ENCODE data around the gene TOR4A.
A peak's percentile ranks its signal among the peaks of the same experiment; 100 is the strongest.
"Not testable (repeated sequence)": the region's sequence is repeated elsewhere in the genome, so short reads cannot be mapped to it uniquely, and the experiment has no call there.

The TOR4A gene

DNA sequence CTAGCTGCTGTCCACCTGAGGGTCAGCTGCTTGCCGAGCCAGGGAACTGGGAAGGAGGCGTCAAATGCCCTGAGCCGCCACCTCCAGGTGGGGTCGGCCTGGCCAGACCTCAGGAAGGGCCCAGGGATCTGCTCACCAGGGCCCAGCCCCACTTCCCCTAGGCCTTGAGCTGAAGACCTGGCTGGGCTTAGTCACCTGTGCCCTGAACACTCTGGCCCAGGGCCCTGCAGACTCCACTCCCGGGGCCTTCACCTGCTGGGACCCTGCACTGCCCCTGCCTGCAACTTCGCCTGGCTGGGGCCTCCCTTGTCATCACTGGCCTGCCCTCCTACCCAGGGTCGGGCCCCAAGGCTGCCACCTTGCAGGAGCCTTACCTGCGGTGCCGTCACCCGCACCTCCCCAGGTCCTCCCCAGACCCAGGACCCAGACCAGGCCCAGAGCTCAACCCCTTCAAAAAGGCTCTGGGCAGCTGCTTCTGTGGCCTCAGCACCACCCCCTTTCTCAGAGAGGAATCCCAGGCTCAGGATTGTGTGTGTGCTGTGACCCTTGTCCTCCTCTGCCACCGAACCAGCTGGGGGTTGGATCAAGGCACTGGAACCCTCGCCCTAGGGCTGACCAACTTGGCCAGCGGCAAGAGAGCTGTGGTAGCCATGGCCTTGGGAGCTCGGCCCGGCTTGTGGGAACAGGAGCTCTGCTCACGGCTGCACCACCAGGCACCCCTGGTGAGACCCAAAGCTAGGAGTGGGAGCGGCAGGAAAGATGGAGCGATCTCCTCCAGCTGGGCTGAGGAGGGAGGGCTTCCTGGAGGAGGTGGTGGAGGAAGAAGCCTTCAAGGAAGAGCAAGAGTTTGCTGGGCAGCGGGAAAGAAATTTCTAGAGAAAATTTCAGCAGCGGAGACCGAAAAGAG is 23.6 kb upstream of the TOR4A start:
- DNase-seq = no peak

DNA sequence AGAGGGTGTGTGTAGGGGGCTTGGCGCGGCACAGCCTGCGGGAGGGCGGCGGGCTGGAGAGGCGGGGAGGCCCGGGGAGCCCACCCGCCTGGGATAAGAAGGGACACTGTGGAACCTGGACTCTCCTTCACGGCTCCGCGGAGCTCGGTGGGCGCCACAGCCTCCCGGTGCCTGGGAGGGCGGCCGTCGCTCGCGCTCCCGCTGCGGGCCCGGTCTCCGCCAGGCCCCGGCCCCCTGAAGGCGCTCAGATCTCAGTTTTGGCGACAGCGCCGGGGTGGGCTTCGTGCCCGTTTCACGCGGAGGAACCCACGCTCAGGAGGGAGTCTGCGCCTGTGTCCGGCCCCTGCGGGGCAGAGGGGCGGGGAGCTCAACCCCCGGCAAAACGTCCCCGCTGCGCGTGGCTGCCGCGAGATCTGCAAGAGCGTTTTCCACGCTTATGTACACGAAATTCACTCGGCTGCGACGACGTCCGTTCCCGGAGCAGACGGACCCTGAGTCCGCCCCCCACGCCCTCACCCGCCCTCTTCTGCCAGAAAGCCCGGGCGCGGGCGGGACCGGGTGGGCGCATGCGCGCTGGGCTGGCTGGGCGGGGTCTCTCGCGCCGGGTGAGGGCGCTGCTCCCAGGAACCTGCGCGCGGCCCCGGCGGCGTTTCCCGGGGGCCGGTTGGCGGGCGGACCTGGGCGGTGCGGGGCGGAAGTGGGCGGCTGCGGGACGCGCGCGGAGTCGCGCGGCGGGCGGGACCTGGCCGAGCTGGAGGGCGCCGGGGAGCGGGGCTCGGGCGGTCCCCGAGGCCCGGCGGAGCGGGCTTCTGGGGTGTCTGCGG is 22.7 kb upstream of the TOR4A start, which contains the start of gene NELFB:
TSS of gene NELFB (plus strand) at position 704 of the 824 bp plus-strand sequence.
- DNase-seq = peak; percentile 76 to 79

DNA sequence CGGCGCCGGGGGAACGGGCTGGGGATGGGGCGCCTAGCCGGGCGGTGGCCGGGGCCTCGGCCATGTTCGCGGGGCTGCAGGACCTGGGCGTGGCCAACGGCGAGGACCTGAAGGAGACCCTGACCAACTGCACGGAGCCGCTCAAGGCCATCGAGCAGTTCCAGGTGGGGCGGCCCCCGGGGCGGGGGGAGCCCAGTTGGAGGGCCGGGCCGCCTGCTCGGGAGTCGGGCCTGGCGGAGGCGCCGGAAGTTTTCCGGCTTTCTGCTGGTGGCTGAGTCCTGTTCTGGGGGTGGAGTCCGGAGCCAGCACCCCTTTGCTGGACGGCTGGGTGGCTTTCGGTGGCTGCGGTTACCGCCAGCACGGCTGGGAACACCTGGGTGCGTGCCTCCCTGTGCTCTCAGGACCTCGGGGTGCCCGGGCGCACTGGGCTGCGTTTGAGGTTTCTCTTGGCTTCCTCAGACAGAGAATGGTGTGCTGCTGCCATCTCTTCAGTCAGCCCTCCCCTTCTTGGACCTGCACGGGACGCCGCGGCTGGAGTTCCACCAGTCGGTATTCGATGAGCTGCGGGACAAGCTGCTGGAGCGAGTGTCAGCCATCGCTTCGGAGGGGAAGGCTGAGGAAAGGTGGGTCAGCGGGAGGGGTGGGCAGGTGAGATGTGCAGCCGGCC is 21.9 kb upstream of the TOR4A start:
- DNase-seq = peak in 1 of 2 experiments; percentile 54

DNA sequence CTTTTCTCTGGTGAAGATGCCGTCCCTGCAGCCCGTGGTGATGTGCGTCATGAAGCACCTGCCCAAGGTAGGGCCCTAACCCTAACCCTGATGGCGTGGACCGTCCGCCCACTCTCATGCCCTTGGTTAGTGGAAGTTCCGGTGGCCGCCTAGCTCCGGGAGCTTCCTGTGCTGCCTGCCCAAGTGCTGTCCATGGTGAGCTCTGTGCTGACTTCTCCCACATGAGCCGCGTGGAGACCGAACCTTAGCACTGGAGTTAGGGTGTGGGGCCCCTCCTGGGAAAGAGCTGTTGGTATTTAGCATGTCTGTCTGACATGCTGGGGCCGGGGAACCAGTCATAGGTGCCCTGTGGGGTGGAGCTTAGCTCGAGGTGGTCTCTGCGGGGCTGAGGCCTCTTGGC is 21.2 kb upstream of the TOR4A start:
- DNase-seq = no peak

DNA sequence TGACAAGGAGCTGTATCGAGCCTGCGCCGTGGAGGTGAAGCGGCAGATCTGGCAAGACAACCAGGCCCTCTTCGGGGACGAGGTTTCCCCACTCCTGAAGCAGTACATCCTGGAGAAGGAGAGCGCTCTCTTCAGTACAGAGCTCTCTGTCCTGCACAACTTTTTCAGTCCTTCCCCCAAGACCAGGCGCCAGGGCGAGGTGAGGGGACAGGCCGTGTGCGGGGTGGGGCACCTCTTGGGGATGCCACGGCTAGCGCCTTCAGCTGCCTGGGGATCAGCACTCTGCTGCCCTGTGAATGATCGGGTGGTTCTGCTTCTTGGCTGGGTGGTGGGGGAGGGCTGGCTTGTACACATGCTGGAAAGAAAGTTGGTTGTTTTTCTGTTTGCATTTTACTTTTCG is 20.7 kb upstream of the TOR4A start:
- no peak for DNase-seq

DNA sequence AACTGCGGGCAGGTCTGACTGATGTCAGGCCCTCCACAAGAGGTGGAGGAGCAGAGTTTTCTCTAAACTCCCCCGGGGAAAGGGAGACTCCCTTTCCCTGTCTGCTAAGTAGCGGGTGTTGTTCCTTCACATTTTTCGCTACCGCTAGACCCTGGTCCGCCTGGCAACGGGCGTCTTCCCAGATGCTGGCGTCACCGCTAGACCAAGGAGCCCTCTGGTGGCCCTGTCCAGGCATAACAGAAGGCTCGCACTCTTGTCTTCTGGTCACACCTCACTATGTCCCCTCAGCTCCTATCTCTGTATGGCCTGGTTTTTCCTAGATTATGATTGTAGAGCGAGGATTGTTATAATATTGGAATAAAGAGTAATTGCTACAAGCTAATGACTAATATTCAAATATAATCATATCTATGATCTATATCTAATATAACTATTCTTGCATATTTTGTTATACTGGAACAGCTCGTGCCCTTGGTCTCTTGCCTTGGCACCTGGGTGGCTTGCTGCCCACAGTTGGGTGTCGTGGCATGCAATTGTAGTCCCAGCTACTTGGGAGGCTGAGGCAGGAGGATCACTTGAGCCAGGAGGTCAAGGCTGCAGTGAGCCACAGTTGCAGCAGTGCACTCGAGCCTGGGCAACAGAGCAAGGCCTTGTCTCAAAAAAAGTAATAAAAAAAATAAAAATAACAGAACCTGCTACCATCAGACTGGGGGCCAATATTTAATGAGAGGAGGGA is 15.2 kb upstream of the TOR4A start:
- not testable (repeated sequence) for DNase-seq

DNA sequence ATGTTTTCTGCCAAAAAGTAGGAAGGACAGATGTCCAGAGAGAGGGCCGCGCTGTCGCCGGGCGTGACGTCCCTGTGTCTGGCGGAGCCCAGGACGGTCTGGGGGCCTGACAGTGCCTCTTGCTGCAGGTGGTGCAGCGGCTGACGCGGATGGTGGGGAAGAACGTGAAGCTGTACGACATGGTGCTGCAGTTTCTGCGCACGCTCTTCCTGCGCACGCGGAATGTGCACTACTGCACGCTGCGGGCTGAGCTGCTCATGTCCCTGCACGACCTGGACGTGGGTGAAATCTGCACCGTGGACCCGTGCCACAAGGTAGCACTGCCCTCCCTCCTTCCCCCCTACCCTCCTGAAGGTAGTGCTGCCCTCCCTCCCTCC is 14.6 kb upstream of the TOR4A start:
- no peak for DNase-seq

DNA sequence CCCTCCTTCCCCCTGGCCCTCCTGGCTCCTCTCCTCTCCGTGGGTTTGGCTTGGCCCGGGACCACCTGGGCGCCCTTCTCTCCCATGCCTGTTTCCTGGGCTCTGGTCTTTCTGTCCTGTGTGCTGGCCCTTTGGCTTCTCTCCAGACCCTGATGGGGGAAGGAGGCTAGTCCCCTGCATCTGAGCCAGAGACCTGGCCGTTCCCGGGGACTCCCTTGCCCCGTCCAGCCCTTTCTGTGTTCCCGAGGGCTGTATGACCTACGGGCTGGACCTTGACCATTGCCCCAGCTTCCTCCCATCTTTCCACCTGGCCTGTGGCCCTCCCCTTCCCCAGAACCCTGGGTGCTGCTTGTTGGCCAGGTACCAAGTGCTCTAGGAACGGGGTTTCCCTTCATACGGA is 14.0 kb upstream of the TOR4A start:
- no peak for DNase-seq

DNA sequence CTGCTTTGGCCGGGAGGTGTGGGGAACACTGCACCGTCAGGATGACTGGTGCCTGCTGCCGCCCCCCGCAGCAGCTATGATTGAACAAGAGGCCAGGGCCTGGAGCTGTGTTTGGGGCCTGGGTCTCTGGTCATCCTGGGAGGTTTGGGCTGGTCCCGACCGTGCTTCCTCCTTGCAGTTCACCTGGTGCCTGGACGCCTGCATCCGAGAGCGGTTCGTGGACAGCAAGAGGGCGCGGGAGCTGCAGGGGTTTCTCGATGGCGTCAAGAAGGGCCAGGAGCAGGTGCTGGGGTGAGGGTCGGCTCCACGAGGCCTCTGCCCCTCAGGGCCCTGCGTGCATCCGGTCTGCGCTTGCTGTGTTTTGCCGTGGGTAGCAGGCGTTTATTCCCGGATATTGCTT is 13.5 kb upstream of the TOR4A start:
- DNase-seq = no peak

DNA sequence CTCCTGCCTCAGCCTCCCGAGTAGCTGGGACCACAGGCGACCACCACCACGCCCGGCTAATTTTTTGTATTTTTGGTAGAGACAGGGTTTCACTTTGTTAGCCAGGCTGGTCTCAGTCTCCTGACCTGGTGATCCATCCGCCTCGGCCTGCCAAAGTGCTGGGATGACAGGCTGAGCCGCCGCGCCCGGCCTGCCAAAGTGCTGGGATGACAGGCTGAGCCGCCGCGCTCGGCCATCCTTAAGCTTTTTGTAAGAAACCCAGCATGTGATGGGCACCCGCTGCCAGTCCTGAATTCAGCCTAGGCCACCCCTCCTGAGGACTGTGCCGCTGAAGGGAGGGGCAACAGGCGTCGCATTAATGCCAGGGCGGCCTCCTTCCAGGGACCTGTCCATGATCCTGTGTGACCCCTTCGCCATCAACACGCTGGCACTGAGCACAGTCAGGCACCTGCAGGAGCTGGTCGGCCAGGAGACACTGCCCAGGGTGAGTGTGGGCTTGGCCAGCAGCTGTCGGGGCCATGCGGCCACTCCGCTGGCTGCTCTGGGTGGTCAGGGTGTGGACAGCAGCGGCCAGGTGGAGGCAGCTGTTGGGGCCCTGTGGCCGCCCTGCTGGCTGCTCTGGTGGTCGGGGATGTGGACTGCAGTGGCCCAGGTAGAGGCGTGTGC is 11.9 kb upstream of the TOR4A start:
- DNase-seq = no peak

DNA sequence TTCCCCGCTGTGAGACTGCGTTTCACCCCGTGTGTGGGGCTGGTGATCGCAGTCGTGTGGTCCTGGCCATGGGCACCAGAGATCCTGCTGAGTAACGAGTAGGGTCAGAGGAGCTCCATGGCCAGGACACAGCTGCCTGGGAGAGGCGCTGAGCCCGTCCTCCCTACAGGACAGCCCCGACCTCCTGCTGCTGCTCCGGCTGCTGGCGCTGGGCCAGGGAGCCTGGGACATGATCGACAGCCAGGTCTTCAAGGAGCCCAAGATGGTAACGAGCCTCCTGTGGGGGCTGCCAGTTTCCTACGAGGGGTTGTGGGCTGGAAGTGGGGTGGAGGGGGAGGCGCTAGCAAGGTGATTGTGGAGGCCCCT is 11.4 kb upstream of the TOR4A start:
- no peak for DNase-seq

DNA sequence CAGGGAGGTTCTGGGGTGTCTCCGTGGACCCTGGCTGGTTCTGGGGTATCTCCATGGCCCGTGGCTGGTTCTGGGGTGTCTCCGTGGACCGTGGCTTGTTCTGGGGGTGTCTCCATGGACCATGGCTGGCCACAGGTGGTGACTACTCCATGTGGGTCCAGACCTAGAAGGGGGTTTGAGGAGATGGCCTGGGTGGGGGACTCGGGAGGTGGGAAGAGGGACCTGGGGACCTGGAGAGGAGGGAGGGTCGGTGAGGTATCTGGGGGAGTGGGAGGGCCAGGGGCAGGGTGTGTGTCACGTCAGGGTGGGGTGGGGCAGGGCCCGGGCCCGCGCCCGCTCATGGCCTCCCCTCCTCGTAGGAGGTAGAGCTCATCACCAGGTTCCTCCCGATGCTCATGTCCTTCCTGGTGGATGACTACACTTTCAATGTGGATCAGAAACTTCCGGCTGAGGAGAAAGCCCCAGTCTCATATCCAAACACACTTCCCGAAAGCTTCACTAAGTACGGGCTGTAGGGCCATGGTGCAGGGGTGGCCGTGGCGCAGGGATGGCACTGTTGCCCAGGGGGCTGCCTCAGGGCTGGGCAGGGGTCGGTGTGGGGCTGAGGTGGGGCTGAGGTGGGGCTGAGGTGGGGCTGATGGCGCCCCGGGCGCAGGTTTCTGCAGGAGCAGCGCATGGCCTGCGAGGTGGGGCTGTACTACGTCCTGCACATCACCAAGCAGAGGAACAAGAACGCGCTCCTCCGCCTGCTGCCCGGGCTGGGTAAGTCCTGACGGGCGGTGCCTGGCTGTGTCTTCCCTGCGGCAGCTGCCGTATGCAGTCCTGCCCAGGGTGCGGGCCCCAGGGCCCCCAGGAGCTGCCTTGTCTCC is 10.7 kb upstream of the TOR4A start:
- DNase-seq = no peak

DNA sequence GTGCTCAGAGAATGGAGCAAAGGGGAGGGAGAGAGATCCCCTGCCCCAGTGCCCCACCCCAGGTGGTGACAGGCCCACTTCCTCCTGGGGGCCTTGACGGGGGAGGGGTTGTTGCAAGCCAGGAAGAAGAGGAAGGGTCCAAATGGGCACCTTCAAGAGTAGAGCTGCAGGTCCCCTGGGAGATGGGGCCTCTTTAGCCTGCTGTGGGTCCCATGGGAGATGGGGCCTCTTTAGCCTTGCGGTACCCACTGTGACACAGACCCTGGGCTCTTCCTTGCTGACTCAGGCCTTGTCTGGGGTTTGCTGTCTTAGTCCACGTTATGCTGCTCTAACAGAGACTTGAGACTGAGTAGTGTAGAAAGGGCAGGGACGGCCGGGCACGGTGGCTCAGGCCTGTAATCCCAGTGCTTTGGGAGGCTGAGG is 9.6 kb upstream of the TOR4A start:
- no peak for DNase-seq

DNA sequence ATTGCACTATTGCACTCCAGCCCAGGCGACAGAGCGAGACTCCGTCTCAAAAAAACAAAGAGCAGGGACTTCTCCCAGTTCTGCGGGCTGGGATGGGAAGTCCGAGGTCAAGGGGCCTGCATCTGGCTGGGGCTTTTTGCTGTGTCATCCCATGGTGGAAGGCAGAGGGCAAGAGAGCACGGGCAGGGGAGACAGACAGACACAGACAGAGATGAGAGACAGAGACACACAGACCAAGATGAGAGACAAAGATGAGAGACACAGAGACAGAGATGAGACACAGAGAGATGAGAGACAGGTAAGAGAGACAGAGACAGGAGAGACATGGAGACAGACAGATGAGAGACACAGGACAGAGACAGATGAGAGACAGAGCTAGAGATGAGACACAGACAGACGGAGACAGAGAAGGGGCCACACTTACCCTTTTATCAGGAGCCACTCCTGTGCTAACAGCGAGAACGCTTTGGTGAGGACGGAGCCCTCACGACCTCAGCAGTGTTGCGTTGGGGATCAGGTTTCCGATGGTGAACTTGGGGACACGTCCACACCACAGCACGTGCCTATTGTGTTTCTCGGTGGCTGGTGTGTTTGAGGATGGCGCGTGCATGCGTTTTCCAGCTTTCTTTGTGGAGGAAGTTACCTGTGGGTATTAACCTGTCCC is 8.9 kb upstream of the TOR4A start:
- DNase-seq = no peak

DNA sequence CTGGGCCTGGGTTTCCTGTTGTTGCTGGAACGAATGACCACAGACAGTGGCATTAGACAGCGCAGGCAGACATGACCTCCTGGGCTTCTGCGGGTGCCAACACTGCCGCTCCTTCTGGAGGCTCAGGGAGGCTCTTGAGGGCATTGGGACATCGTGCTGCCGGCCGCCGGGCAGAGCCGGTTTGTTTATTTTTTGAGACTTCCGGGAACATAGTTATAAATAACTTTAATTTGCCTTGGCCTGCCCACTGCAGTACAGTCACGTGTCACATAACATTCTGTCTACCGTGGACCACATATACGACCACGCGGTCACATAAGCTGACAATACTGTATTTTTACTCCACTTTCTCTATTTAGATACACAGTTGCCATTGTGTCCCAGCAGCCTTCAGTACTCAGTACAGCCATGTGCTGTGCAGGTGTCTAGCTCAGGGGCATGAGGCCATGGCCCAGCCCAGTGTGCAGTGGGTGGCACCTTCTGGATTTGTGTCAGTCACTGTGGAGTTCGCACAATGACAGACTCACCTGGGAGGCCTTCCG is 8.2 kb upstream of the TOR4A start:
- DNase-seq = peak in 1 of 2 experiments; percentile 64

DNA sequence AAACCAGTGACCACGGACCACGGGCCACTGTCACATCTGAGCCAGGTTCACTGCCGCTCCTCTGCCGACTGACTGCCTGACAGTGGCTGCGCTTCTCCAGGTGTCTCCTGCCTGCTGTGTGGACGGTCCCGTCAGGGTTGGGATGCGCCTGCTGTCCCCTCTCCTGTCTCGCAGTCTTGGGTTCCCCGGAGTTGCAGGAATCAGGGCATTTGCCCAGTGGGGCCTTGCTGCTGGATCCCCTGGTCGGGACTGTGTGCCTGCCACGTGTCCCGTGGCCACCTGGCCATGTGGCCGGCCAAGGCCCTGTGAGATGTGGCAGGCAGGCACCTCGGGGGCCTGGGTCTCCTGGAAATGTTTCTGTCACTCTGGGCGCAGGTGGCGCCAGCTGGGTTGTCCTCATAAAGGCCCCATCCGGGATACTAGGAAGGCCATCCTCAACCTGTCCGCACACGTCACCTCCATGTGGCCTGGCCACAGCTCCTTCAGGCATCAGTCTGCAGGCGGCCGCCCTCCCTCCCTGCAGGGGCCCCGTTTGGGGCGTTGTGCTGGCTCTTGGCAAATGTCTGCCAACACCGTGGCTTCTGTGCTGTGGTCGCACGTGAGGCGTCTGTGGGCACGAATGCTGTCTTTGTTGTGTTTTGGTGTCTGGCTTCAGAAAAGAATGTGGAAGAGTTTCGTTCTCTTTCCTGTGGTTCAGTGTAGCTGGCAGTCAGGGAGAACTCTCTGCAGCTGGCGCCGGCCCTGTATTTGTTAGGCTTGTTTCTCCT is 6.4 kb upstream of the TOR4A start:
- no peak for DNase-seq

DNA sequence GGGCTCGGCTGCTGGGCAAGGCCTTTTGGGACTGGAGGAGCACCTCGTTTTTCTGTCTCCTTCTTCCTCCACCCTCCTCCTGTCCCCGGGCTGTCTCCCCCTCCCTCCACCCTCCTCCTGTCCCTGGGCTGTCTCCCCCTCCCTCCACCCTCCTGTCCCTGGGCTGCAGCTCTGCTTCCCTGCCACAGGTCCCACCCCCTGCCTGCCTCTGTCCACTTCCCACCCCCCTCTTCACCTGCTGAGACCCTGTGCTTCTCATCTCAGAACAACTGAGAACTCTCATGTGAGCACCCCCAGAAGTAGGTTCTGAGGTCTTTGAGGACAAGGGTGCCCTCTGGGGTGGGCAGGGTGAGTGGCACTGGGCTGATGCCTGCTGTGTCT is 5.8 kb upstream of the TOR4A start:
- DNase-seq = no peak

DNA sequence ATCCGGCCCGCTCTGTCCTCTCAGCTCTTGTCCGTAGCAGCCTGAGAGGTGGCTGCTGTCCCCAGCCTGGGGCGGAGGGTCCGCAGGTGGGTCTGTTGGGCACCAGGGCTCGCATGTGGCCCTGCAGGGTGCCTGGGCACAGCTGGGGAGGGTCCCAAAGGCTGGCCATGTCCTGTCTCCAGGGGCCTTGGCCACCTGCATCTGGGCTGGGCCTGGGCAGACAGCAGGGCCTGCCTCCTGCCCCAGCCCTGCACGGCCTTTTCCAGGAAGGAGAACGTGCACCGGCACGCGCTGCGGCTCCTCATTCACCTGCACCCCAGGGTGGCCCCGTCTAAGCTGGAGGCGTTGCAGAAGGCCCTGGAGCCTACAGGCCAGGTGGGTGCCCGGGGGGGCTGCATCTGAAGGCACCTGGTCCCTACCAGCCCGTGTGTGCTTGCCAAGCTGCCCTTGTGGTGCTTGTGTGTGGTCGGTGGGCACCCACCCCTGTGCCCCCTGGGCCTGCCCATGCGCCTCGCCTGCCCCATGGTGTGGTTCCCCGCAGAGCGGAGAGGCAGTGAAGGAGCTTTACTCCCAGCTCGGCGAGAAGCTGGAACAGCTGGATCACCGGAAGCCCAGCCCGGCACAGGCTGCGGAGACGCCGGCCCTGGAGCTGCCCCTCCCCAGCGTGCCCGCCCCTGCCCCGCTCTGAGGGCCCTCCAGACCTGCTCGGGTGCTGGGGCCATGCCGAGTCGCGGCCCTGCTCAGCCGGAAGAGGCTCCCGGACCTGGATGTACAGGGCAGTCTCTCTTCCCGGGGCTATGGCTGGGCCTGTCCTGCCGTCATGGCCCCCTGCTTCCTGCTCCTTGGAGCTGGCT is 5.1 kb upstream of the TOR4A start:
- peak in 1 of 2 experiments; percentile 41 for DNase-seq

DNA sequence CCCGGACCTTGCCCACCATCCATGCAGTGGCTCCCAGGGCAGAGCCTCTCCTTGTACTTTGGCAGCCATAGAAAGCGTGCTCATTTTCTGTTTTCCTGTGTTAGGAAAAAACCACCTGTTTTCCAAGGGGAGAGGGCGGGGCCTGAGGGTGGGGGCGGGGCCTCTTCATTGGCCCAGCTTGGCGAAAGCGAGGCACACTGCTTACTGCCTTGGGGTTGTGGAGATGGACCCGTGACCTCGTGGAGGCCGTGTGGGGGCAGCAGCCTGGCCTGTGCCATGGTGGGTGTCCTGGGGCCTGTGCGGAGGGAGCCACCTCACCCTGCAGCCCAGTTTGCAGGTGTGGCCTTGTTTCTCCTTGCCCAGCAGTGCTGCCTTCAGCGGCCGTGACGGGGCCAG is 4.4 kb upstream of the TOR4A start:
- no peak for DNase-seq

Data from SHP77 (cell line).